SK-N-SH (cell line): Measurements from ENCODE around the gene PTGIR.

Experiments
- EP300 ChIP-seq, 2 experiments: IDR thresholded peaks; 2 replicates each; pipeline versions ENCODE4 v1.4.0 to v1.6.1; 2012; ENCODE audit warnings: borderline replicate concordance in 1 of 2, low read depth in 1 of 2, low read length in 1 of 2
- RXRA ChIP-seq: IDR thresholded peaks from 2 replicates; pipeline ENCODE4 v1.4.0; 2012; ENCODE audit warnings: low read depth, mild to moderate bottlenecking, borderline replicate concordance
- SIN3A ChIP-seq: IDR thresholded peaks from 2 replicates; pipeline ENCODE4 v1.6.1; 2012; ENCODE audit warnings: low read depth, mild to moderate bottlenecking, low read length, moderate library complexity, borderline replicate concordance
- SMC3 ChIP-seq: IDR thresholded peaks from 2 replicates; pipeline ENCODE4 v1.6.1; 2012; ENCODE audit warnings: low read depth, low read length, improper control_type of control experiment
- TF ChIP-seq, protein P1 (sequence below): IDR thresholded peaks from 2 replicates; pipeline ENCODE4 v1.4.0; 2012; ENCODE audit warnings: low read depth, borderline replicate concordance
- TF ChIP-seq, protein P2 (sequence below): fragments of 200-600 bp; sonication (generic); IDR thresholded peaks from 2 replicates; pipeline ENCODE4 v1.6.1; 2017; ENCODE audit warnings: antibody characterized with exemption, mild to moderate bottlenecking, moderate library complexity

DNA sequence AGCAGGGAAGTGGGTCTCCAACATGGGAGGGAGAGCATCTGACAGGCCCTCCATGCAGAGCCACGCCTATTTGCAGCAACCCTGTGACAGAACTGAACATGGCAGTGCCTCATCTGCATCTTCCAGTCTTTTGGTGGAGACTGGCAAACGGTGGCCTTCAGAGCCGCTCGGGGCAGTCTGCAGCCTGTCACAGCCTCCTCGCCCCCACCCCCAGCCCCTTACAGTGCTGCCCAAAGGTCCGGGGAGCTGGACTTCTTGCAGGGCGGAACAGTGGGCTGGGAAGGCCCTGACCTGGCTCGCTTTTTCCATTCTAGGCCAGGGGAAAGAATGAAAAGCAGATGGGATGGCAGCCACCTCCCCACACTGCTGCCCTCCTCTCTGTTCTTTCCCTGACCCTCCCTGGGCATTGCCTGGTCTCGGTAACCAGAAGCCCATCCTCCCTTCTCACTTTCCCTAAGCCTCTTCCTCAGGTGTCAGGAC lies 21.1 kb downstream of the PTGIR start:
- TF ChIP-seq SIN3A (no peak), EP300 (IDR thresholded peaks at IDR 0.05; ENCODE audit: borderline replicate concordance in 1 of 2, low read depth in 1 of 2, low read length in 1 of 2) (no peak), SMC3 (no peak), RXRA (no peak)
- TF ChIP-seq, protein P1, sequence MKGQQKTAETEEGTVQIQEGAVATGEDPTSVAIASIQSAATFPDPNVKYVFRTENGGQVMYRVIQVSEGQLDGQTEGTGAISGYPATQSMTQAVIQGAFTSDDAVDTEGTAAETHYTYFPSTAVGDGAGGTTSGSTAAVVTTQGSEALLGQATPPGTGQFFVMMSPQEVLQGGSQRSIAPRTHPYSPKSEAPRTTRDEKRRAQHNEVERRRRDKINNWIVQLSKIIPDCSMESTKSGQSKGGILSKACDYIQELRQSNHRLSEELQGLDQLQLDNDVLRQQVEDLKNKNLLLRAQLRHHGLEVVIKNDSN = no peak
- TF ChIP-seq, protein P2, sequence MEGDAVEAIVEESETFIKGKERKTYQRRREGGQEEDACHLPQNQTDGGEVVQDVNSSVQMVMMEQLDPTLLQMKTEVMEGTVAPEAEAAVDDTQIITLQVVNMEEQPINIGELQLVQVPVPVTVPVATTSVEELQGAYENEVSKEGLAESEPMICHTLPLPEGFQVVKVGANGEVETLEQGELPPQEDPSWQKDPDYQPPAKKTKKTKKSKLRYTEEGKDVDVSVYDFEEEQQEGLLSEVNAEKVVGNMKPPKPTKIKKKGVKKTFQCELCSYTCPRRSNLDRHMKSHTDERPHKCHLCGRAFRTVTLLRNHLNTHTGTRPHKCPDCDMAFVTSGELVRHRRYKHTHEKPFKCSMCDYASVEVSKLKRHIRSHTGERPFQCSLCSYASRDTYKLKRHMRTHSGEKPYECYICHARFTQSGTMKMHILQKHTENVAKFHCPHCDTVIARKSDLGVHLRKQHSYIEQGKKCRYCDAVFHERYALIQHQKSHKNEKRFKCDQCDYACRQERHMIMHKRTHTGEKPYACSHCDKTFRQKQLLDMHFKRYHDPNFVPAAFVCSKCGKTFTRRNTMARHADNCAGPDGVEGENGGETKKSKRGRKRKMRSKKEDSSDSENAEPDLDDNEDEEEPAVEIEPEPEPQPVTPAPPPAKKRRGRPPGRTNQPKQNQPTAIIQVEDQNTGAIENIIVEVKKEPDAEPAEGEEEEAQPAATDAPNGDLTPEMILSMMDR = no peak
